Lower lobe of right lung (tissue), 2 donors: ENCODE data around the gene ZNF469. TPM values are rescaled to one million over a fixed set of nuclear protein-coding genes. Genes with fewer than 3 reads are reported as not detected.

Experiments
- ATAC-seq, 2 donors: fragments of 200-7000 bp; cut with Tn5 transposase; one replicate each; pipeline ENCODE4 v1.9.1; 2020 to 2022; ENCODE audit warnings: mild to moderate bottlenecking in 2 of 2, moderate library complexity in 2 of 2
- DNase-seq: peaks from one replicate; pipeline ENCODE4 v3.0.0-alpha.2; 2020
- H3K27ac ChIP-seq: fragments of 200-600 bp; one replicate; pipeline ENCODE4 v1.8.0; 2022
- H3K27me3 ChIP-seq: fragments of 200-600 bp; one replicate; pipeline ENCODE4 v1.8.0; 2022; ENCODE audit warnings: low read depth
- H3K36me3 ChIP-seq: fragments of 200-600 bp; one replicate; pipeline ENCODE4 v1.8.0; 2022; ENCODE audit warnings: mild to moderate bottlenecking
- H3K4me1 ChIP-seq: fragments of 200-600 bp; one replicate; pipeline ENCODE4 v1.8.0; 2022
- H3K4me3 ChIP-seq: fragments of 200-600 bp; one replicate; pipeline ENCODE4 v1.8.0; 2022; ENCODE audit warnings: mild to moderate bottlenecking
- H3K9me3 ChIP-seq: fragments of 200-600 bp; one replicate; pipeline ENCODE4 v1.8.0; 2022
- intact Hi-C: fragments of 100-400 bp; cut with DNase I; formaldehyde crosslinking; loops from one replicate; pipeline ENCODE4 v1.11.0; 2022
- long read RNA-seq: library from polyadenylated mRNA; unstranded; transcript quantifications from one replicate; pipeline ENCODE4 v2.0.0, GENCODE V29; 2021
- total RNA-seq: library from RNA; stranded (reverse); fragmentation: NEBNext Ultra II Directional; extraction: Animal tissue kit (Norgen Biotek cat#: 25700); gene quantifications from one replicate; pipeline ENCODE4 v1.2.1, GENCODE V29; 2021
- TF ChIP-seq, protein P1 (sequence below): fragments of 200-600 bp; IDR thresholded peaks from one replicate; pipeline ENCODE4 v1.8.0; 2022; ENCODE audit warnings: antibody characterized with exemption, mild to moderate bottlenecking
- donor health status: DM: no; HTN: yes; CAD: no; lungs with severe emphysema.

The ZNF469 gene, protein sequence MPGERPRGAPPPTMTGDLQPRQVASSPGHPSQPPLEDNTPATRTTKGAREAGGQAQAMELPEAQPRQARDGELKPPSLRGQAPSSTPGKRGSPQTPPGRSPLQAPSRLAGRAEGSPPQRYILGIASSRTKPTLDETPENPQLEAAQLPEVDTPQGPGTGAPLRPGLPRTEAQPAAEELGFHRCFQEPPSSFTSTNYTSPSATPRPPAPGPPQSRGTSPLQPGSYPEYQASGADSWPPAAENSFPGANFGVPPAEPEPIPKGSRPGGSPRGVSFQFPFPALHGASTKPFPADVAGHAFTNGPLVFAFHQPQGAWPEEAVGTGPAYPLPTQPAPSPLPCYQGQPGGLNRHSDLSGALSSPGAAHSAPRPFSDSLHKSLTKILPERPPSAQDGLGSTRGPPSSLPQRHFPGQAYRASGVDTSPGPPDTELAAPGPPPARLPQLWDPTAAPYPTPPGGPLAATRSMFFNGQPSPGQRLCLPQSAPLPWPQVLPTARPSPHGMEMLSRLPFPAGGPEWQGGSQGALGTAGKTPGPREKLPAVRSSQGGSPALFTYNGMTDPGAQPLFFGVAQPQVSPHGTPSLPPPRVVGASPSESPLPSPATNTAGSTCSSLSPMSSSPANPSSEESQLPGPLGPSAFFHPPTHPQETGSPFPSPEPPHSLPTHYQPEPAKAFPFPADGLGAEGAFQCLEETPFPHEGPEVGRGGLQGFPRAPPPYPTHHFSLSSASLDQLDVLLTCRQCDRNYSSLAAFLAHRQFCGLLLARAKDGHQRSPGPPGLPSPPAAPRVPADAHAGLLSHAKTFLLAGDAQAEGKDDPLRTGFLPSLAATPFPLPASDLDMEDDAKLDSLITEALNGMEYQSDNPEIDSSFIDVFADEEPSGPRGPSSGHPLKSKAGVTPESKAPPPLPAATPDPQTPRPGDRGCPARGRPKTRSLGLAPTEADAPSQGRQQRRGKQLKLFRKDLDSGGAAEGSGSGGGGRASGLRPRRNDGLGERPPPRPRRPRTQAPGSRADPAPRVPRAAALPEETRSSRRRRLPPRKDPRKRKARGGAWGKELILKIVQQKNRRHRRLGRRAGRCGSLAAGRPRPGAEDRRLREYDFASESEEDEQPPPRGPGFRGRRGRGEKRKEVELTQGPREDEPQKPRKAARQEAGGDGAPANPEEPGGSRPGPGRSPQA (N-terminal part only)
- total RNA-seq, result 2.0 TPM
- long read RNA-seq, full-length matches to known transcripts, result 2 of 2 reads
- long read RNA-seq, partial matches to known transcripts, result 0 of 2 reads
- long read RNA-seq, other reads (novel, unspliced or antisense), result 0 of 2 reads

DNA sequence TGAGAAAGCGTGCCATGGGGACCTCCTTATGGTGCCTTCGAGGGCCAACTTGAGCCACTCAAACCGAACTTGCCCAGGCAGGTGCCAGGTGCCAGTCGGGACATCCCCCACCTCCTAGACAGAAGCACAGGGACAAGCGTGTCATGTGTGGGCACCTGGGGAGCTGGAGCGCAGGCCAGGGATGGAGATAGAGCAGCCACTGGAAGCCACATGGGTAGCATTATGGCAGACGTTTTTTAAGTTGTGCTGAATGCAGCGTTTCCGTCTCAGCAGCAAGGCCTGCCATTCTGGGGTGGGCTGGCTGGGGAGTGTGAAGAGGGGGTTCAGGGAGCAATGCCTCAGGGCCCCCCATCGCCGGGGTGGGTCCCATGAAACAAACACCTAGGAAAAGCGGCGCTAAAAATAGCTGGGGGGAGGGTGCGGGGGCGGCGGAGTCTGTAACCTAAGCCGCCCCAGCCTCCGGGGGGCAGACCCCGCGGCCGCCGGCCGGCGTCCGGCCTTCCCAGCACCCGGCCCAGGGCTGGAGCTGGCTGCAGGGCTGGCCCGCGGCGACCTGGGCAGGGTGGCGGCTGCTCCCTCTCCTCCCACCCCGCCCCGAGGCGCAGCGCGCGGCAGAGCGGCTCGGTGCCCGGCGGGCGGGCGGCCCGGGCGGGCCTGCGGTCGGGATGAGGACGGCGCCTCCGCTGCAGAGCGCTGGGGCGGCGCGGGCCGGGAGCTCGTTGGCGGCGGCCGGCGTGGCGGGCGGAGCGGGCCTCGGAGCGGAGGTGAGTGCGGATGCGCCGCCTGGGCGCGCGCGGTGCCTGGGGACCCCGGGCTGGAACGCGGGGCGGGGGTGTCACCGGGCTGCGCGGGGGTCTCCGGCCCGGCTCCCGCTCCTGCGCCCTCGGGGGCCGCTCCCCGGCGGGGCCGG, at the start of gene ZNF469:
ZNF469 (plus strand) TSS at position 469 of the 910 bp plus-strand sequence. CDS start 44,512 bp downstream, outside the sequence.
- TF ChIP-seq, protein P1, sequence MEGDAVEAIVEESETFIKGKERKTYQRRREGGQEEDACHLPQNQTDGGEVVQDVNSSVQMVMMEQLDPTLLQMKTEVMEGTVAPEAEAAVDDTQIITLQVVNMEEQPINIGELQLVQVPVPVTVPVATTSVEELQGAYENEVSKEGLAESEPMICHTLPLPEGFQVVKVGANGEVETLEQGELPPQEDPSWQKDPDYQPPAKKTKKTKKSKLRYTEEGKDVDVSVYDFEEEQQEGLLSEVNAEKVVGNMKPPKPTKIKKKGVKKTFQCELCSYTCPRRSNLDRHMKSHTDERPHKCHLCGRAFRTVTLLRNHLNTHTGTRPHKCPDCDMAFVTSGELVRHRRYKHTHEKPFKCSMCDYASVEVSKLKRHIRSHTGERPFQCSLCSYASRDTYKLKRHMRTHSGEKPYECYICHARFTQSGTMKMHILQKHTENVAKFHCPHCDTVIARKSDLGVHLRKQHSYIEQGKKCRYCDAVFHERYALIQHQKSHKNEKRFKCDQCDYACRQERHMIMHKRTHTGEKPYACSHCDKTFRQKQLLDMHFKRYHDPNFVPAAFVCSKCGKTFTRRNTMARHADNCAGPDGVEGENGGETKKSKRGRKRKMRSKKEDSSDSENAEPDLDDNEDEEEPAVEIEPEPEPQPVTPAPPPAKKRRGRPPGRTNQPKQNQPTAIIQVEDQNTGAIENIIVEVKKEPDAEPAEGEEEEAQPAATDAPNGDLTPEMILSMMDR, result no peak
- DNase-seq (peak; percentile 44), ATAC-seq (peak; percentile 36 to 42)
- H3K27me3 ChIP-seq, result peaks cover 46% of the 10 kb centered on the region
- H3K27ac ChIP-seq, result no peak within 1 kb of the TSS
- H3K4me1 ChIP-seq, result peaks cover 20% of the 10 kb centered on the region
- intact Hi-C loops, result no loop called here
- H3K9me3 ChIP-seq, result no peaks in the 10 kb centered on the region
- H3K4me3 ChIP-seq, result peak within 1 kb of the TSS; percentile 36
- no peaks in the 10 kb centered on the region for H3K36me3 ChIP-seq

DNA sequence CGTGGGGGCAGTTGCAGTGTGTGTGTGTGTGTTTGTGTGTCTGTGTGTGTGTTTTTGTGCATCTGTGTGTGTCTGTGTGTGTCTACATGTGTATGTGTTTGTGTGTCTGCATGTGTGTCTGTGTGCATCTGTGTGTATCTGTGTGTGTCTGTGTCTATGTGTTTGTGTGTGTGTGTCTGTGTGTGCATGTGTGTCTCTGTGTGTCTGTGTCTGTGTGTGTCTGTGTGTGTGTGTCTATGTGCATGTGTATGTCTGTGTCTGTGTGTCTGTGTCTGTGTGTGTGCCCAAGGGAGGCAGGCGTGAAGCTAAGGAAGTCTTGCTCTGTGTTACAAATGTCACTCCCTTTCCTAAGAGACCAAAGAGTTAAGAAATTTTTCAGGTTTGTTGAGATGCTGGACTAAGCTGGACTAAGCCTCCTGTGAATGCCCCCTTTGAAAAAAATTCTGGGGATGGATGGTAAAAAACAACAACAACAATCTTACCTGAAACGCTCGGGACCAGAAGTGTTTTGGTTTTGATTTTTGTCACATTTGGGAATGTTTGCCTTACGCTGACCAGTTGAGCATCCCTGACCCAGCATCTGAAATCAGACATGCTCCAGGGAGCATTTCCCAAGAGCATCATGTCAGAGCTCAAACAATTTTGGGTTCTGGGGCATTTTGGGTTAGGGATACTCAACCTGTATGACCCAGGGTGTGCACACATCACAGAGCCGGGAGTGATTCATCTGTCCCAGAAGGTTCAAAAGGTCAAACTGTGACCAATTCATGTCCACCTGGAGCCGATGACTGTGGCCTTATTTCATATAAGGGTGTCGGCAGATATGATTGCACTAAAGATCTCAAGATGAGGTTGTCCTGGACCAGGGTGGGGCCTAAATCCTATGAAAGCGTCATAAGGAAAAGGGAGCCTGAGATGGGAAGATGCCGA, 48.6 kb upstream of the ZNF469 start:
- TF ChIP-seq, protein P1, result no peak
- H3K27ac ChIP-seq, result no peak overlapping the region
- H3K9me3 ChIP-seq, result no peaks in the 10 kb centered on the region
- DNase-seq, result no peak
- H3K4me1 ChIP-seq, result no peaks in the 10 kb centered on the region
- intact Hi-C loops, result no loop called here
- H3K36me3 ChIP-seq, result no peaks in the 10 kb centered on the region
- H3K4me3 ChIP-seq, result no peak overlapping the region
- H3K27me3 ChIP-seq, result no peaks in the 10 kb centered on the region
- no peak for ATAC-seq

DNA sequence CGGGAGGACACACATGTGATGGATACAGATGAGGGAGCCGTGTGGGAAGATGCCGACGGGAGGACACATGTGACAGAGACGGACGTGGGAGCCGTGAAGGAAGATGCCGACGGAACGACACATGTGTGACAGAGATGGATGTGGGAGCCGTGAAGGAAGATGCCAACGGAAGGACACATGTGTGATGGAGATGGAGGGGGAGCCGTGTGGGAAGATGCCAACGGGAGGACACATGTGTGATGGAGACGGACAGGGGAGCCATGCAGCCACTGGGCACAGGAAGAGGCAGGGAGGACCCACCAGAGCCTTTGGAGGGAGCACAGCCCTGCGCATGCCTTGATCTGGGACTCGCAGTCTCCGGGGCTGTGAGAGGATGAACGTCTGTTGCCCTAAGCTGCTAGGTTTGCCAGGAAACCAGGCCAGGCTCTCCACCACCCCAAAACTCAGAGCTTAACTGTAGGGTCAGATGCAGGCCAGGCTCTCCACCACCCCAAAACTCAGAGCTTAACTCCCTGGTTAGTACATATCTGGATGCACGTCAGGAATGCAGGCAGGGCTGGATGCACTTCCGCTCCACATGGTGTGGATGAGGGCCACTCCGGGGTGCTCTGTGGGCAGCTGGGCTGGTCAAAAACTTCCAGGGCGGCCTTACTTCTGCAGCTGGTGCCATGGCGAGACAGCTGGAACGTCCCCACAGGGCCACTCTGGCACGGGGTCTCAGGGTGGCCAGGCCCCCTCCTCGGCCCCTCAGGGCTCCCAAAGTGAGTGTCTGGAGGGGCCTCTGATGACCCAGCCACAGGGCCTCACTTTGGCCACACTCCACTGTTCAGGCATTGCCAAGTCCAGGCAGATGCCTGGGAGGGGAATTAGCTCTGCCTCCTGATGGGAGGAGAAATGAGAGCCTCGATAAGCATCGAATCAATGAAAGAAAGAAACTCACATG, 47.7 kb upstream of the ZNF469 start:
- Histone ChIP-seq H3K27me3 (no peaks in the 10 kb centered on the region), H3K4me3 (no peak overlapping the region), H3K9me3 (no peaks in the 10 kb centered on the region), H3K27ac (no peak overlapping the region), H3K36me3 (no peaks in the 10 kb centered on the region), H3K4me1 (no peaks in the 10 kb centered on the region)
- TF ChIP-seq, protein P1, result no peak
- intact Hi-C loops, result no loop called here
- no peak for ATAC-seq
- DNase-seq, result no peak

DNA sequence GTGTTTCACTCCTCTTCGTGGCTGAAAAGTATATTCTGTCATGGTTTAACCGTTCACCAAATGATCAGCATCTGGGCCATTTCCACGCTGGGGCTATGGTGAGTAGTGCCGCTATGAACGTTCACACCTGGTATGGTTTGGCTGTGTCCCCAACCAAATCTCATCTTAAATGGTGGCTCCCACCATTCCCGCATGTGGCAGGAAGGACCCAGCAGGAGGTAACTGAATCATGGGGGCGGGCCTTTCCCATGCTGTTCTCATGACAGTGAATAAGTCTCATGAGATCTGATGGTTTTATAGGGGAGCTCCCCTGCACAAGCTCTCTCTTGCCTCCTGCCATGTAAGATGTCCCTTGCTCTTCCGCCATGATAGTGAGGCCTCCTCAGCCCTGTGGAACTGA, 45.7 kb upstream of the ZNF469 start:
- no peak overlapping the region for H3K27ac ChIP-seq
- H3K4me3 ChIP-seq, result no peak overlapping the region
- DNase-seq, result no peak
- intact Hi-C loops, result no loop called here
- no peaks in the 10 kb centered on the region for H3K9me3 ChIP-seq
- TF ChIP-seq, protein P1, result no peak
- ATAC-seq, result no peak
- no peaks in the 10 kb centered on the region for H3K4me1 ChIP-seq
- no peaks in the 10 kb centered on the region for H3K36me3 ChIP-seq
- H3K27me3 ChIP-seq, result no peaks in the 10 kb centered on the region
